Measurements from ENCODE around the gene WFDC13.

DNA sequence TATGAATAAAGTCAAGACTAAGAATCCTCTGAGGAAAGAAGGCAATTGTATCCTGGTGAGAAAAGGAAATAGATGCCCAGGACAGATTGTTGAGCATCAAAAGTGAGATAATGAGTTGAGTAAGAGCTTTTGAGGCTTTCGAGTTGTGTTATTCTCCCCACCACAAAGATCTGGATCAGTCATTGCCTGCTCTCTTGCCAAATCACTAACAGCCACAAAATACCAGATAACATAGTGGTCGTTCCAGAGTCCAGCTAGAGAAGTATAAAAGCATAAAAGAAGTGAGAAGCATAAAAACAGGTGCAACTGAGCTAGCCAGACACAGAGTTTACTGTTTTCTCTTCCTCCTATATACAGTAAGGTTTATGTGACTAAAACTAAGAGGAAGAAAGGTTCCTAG is 25.2 kb downstream of the WFDC13 start:
- TF ChIP-seq, protein P1, sequence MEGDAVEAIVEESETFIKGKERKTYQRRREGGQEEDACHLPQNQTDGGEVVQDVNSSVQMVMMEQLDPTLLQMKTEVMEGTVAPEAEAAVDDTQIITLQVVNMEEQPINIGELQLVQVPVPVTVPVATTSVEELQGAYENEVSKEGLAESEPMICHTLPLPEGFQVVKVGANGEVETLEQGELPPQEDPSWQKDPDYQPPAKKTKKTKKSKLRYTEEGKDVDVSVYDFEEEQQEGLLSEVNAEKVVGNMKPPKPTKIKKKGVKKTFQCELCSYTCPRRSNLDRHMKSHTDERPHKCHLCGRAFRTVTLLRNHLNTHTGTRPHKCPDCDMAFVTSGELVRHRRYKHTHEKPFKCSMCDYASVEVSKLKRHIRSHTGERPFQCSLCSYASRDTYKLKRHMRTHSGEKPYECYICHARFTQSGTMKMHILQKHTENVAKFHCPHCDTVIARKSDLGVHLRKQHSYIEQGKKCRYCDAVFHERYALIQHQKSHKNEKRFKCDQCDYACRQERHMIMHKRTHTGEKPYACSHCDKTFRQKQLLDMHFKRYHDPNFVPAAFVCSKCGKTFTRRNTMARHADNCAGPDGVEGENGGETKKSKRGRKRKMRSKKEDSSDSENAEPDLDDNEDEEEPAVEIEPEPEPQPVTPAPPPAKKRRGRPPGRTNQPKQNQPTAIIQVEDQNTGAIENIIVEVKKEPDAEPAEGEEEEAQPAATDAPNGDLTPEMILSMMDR (IDR thresholded peaks at IDR 0.05; ENCODE audit: low read length) = no peak
- no peak for TF ChIP-seq EZH2 (IDR thresholded peaks at IDR 0.05; ENCODE audit: borderline replicate concordance, low read length)

All from OCI-LY1 (cell line).